ENCODE measurements around the gene TMEM161A. TPM values are rescaled to one million over a fixed set of nuclear protein-coding genes. Genes with fewer than 3 reads are reported as not detected.

TMEM161A gene
- total and polyA plus RNA-seq, 2 experiments from 2014 or later: 38.9 to 59.5 TPM

DNA sequence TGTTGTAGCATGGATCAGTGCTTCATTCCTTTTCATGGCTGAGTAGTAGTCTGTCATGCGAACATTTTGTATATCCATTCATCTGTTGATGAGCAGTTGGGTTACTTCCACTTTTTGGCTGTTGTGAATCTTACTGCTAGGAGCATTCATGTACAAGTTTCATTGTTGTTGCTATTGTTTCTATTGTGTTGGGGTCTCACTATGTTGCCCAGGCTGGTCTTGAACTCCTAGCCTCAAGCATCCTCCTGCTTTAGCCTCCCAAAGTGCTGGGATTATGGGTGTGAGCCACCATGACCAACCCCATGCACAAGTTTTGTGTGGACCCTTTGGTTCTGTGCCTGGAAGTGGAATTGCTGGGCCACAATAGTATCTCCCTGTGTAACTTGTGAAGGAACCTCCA lies 58.7 kb downstream of the TMEM161A start (continued):
- TF ChIP-seq, protein P1, sequence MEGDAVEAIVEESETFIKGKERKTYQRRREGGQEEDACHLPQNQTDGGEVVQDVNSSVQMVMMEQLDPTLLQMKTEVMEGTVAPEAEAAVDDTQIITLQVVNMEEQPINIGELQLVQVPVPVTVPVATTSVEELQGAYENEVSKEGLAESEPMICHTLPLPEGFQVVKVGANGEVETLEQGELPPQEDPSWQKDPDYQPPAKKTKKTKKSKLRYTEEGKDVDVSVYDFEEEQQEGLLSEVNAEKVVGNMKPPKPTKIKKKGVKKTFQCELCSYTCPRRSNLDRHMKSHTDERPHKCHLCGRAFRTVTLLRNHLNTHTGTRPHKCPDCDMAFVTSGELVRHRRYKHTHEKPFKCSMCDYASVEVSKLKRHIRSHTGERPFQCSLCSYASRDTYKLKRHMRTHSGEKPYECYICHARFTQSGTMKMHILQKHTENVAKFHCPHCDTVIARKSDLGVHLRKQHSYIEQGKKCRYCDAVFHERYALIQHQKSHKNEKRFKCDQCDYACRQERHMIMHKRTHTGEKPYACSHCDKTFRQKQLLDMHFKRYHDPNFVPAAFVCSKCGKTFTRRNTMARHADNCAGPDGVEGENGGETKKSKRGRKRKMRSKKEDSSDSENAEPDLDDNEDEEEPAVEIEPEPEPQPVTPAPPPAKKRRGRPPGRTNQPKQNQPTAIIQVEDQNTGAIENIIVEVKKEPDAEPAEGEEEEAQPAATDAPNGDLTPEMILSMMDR (conservative IDR thresholded peaks at IDR 0.05; ENCODE audit: low read depth in 2 of 2): no peak
- no peak for TF ChIP-seq ZNF114 (CRISPR knock-in tag; IDR thresholded peaks at IDR 0.05)
- no peak for TF ChIP-seq EZH2phosphoT487 (IDR thresholded peaks at IDR 0.05; ENCODE audit: unreplicated experiment)

DNA sequence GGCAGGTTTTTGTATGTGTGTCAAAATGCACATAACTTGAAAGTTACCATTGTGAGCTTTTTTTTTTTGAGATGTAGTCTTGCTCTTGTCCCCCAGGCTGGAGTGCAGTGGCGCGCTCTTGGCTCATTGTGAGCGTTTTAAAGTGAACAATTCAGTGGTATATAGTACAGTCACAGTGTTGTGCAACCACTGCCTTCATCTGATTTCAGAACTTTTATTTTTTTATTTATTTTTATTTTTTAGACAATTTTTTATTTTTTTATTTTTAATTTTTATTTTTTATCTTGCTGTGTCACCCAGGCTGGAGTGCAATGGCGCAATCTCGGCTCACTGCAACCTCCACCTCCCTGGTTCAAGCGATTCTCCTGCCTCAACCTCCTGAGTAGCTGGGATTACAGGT lies 59.5 kb downstream of the TMEM161A start:
- no peaks in the 10 kb centered on the region for H3K79me2 ChIP-seq (replicated peaks; ENCODE audit: insufficient read depth)
- no peak overlapping the region for H3K4me3 Mint-ChIP-seq
- no peak for ATAC-seq
- TF ChIP-seq, protein P2, sequence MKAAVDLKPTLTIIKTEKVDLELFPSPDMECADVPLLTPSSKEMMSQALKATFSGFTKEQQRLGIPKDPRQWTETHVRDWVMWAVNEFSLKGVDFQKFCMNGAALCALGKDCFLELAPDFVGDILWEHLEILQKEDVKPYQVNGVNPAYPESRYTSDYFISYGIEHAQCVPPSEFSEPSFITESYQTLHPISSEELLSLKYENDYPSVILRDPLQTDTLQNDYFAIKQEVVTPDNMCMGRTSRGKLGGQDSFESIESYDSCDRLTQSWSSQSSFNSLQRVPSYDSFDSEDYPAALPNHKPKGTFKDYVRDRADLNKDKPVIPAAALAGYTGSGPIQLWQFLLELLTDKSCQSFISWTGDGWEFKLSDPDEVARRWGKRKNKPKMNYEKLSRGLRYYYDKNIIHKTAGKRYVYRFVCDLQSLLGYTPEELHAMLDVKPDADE (IDR thresholded peaks at IDR 0.05): no peak
- TF ChIP-seq, protein P3, sequence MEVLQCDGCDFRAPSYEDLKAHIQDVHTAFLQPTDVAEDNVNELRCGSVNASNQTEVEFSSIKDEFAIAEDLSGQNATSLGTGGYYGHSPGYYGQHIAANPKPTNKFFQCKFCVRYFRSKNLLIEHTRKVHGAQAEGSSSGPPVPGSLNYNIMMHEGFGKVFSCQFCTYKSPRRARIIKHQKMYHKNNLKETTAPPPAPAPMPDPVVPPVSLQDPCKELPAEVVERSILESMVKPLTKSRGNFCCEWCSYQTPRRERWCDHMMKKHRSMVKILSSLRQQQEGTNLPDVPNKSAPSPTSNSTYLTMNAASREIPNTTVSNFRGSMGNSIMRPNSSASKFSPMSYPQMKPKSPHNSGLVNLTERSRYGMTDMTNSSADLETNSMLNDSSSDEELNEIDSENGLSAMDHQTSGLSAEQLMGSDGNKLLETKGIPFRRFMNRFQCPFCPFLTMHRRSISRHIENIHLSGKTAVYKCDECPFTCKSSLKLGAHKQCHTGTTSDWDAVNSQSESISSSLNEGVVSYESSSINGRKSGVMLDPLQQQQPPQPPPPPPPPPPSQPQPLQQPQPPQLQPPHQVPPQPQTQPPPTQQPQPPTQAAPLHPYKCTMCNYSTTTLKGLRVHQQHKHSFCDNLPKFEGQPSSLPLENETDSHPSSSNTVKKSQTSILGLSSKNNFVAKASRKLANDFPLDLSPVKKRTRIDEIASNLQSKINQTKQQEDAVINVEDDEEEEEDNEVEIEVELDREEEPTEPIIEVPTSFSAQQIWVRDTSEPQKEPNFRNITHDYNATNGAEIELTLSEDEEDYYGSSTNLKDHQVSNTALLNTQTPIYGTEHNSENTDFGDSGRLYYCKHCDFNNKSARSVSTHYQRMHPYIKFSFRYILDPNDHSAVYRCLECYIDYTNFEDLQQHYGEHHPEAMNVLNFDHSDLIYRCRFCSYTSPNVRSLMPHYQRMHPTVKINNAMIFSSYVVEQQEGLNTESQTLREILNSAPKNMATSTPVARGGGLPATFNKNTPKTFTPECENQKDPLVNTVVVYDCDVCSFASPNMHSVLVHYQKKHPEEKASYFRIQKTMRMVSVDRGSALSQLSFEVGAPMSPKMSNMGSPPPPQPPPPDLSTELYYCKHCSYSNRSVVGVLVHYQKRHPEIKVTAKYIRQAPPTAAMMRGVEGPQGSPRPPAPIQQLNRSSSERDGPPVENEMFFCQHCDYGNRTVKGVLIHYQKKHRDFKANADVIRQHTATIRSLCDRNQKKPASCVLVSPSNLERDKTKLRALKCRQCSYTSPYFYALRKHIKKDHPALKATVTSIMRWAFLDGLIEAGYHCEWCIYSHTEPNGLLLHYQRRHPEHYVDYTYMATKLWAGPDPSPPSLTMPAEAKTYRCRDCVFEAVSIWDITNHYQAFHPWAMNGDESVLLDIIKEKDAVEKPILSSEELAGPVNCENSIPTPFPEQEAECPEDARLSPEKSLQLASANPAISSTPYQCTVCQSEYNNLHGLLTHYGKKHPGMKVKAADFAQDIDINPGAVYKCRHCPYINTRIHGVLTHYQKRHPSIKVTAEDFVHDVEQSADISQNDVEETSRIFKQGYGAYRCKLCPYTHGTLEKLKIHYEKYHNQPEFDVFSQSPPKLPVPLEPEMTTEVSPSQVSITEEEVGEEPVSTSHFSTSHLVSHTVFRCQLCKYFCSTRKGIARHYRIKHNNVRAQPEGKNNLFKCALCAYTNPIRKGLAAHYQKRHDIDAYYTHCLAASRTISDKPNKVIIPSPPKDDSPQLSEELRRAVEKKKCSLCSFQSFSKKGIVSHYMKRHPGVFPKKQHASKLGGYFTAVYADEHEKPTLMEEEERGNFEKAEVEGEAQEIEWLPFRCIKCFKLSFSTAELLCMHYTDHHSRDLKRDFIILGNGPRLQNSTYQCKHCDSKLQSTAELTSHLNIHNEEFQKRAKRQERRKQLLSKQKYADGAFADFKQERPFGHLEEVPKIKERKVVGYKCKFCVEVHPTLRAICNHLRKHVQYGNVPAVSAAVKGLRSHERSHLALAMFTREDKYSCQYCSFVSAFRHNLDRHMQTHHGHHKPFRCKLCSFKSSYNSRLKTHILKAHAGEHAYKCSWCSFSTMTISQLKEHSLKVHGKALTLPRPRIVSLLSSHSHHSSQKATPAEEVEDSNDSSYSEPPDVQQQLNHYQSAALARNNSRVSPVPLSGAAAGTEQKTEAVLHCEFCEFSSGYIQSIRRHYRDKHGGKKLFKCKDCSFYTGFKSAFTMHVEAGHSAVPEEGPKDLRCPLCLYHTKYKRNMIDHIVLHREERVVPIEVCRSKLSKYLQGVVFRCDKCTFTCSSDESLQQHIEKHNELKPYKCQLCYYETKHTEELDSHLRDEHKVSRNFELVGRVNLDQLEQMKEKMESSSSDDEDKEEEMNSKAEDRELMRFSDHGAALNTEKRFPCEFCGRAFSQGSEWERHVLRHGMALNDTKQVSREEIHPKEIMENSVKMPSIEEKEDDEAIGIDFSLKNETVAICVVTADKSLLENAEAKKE (CRISPR knock-in tag; IDR thresholded peaks at IDR 0.05): no peak
- TF ChIP-seq POLR2AphosphoS5 (IDR thresholded peaks at IDR 0.05; ENCODE audit: low read depth) (no peak), STAT1 (IDR thresholded peaks at IDR 0.05; ENCODE audit: unreplicated experiment) (no peak), ZNF331 (CRISPR knock-in tag; IDR thresholded peaks at IDR 0.05; ENCODE audit: low read depth) (no peak), CREB1 (CRISPR knock-in tag; IDR thresholded peaks at IDR 0.05; ENCODE audit: low read depth) (no peak), JUNB (IDR thresholded peaks at IDR 0.05; ENCODE audit: unreplicated experiment) (no peak)
- TF ChIP-seq, protein P4, sequence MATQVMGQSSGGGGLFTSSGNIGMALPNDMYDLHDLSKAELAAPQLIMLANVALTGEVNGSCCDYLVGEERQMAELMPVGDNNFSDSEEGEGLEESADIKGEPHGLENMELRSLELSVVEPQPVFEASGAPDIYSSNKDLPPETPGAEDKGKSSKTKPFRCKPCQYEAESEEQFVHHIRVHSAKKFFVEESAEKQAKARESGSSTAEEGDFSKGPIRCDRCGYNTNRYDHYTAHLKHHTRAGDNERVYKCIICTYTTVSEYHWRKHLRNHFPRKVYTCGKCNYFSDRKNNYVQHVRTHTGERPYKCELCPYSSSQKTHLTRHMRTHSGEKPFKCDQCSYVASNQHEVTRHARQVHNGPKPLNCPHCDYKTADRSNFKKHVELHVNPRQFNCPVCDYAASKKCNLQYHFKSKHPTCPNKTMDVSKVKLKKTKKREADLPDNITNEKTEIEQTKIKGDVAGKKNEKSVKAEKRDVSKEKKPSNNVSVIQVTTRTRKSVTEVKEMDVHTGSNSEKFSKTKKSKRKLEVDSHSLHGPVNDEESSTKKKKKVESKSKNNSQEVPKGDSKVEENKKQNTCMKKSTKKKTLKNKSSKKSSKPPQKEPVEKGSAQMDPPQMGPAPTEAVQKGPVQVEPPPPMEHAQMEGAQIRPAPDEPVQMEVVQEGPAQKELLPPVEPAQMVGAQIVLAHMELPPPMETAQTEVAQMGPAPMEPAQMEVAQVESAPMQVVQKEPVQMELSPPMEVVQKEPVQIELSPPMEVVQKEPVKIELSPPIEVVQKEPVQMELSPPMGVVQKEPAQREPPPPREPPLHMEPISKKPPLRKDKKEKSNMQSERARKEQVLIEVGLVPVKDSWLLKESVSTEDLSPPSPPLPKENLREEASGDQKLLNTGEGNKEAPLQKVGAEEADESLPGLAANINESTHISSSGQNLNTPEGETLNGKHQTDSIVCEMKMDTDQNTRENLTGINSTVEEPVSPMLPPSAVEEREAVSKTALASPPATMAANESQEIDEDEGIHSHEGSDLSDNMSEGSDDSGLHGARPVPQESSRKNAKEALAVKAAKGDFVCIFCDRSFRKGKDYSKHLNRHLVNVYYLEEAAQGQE (IDR thresholded peaks at IDR 0.05; ENCODE audit: unreplicated experiment): no peak
- TF ChIP-seq, protein P1 (conservative IDR thresholded peaks at IDR 0.05; ENCODE audit: low read depth in 2 of 2): no peak

More for the DNA sequence above, 59.5 kb downstream of the TMEM161A start:
- H3K4me3 ChIP-seq: no peak overlapping the region
- no peak overlapping the region for H3K4me2 ChIP-seq
- no peak overlapping the region for H2AFZ ChIP-seq
- Mint-ChIP-seq H3K27me3 (ENCODE audit: insufficient read depth, low read depth, poor library complexity) (peaks cover 9% of the 10 kb centered on the region), H3K9me3 (no peaks in the 10 kb centered on the region), H3K36me3 (ENCODE audit: low read depth) (no peaks in the 10 kb centered on the region), H3K27ac (no peak overlapping the region), H3K4me1 (no peaks in the 10 kb centered on the region)
- 0 out of 2 replicates have a peak, but pooled peaks cover 4% of the 10 kb centered on the region for H3K9me2 ChIP-seq (ENCODE audit: insufficient read depth)
- no peaks in the 10 kb centered on the region for H3F3A ChIP-seq (replicated peaks; ENCODE audit: low read depth)
- H3K27me3 ChIP-seq (ENCODE audit: insufficient read depth): peaks cover 15% of the 10 kb centered on the region; the same call in 1 of the 2 replicates
- no peak for DNase-seq (ENCODE audit: low spot score)
- no peaks in the 10 kb centered on the region for H4K20me1 ChIP-seq (replicated peaks; ENCODE audit: insufficient read depth)
- H3K36me3 ChIP-seq (ENCODE audit: insufficient read depth): no peaks in the 10 kb centered on the region
- no peak overlapping the region for H3K27ac ChIP-seq (ENCODE audit: low read depth)
- no peaks in the 10 kb centered on the region for H3K4me1 ChIP-seq (ENCODE audit: insufficient read depth)

Data from GM23338 (cell line).